Hematopoietic multipotent progenitor cell treated with erythropoietin and hydrocortisone succinate and interleukin-3 and kit ligand, for 4 days (in vitro differentiated cells): ENCODE results near the gene DDIAS.

Source experiments
- DNase-seq: peaks from one replicate; pipeline ENCODE4 v3.0.0-alpha.2; 2015

Gene DDIAS

DNA sequence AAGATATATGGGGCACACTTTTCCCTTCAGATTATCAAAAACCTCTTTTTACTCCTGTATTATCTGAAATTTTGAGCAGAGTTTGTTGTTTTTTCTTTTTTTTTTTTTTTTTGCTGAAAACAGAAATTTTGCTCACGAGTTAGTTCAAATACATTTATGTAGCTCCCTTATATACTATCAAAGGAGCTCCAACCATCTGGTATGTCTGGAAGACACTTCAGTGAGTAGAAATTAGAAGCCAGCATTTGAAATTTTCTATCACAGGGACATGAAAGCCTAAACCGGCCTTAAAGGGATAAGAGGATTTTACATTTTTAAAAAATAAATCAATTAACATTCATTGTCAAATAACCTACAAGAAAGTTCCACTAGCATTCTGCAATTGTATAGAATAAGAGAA lies 73.3 kb downstream of the DDIAS start:
- DNase-seq: no peak

- DNase-seq: no peak
Observed at GRCh38 chr11:82975882-82976281, 74.3 kb downstream of the DDIAS start.

DNA sequence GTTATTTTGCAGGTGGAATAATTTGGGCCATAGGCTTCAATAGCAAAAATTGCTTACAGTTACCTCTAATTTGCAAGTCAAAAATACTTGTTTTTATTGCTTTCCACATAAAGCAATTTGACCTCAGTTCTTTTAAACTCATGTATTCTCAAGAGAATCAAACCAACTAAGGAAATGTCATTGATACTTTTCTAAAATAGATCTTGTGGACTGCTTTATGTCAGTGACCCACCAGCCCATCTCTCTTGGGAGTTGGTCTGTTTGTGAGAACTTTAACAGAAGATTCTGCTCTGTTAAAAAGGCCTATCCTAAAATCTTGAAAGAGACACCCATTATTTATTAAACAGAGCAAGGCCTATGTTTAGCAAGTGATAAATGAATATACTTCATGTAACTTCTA lies 75.2 kb downstream of the DDIAS start:
- no peak for DNase-seq

- no peak for DNase-seq
Observed at GRCh38 chr11:82978422-82979099, 77.0 kb downstream of the DDIAS start.

- DNase-seq: no peak
Observed at GRCh38 chr11:82979824-82980223, 78.3 kb downstream of the DDIAS start.

GRCh38 chr11:82980292-82980691 lies 78.8 kb downstream of the DDIAS start:
- no peak for DNase-seq

DNA sequence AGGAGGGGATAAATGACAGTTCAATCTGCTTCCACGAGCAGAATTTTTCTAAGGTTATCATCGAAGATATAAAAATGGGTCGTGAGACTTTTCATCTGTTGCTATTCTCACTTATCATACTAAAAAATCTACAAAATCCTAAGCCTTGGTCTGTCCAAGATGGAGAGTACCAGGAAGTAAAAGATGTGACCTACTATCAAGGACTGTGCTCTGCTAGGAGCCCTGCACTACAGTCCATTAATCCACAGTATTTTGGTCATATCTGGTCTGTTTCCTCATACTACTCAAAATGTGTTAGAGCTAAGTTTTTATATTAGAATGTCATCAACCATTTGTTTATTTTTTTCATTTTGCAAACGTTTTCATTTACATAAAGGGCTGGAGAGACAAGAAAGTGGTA lies 79.4 kb downstream of the DDIAS start:
- DNase-seq: no peak

GRCh38 chr11:82981852-82982251 lies 80.3 kb downstream of the DDIAS start:
- no peak for DNase-seq
